ENCODE results near the gene GOPC. TPM values are rescaled to one million over a fixed set of nuclear protein-coding genes. Genes with fewer than 3 reads are reported as not detected.
A peak's percentile ranks its signal among the peaks of the same experiment; 100 is the strongest.

Gene GOPC
- total and polyA plus RNA-seq, 2 experiments from 2014 or later = 15.5 to 26.4 TPM

DNA sequence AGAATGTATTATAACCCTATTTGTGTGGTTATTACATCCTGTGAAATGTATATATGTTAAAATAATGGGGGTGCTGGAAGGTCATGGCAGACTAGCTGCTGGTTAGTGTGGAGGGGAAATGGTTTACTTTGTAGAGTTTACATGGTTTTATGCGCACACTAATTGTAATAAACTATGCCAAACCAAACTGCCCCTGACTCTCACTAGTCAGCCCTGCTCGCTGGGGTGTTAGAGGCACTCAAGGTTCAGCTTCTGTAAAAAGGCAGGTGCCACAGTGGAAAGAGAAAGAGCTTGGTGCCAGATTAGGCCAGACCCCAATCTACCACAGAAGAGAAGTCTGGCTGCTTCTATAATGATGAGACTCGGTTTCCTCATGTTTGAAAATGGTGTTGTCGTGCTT lies 52.7 kb downstream of the GOPC start:
- H3K4me1 ChIP-seq (ENCODE audit: insufficient read depth) = peaks cover 30% of the 10 kb centered on the region
- no peak for ATAC-seq
- peak overlapping the region; percentile 92 for H3K4me2 ChIP-seq

More for the DNA sequence above, 52.7 kb downstream of the GOPC start:
- Histone ChIP-seq H3F3A (replicated peaks; ENCODE audit: low read depth) (no peaks in the 10 kb centered on the region), H3K27ac (ENCODE audit: low read depth) (no peak overlapping the region), H3K27me3 (ENCODE audit: insufficient read depth) (peaks cover 25% of the 10 kb centered on the region), H4K20me1 (replicated peaks; ENCODE audit: insufficient read depth) (no peaks in the 10 kb centered on the region), H3K9me2 (ENCODE audit: insufficient read depth) (no peaks in the 10 kb centered on the region), H2AFZ (no peak overlapping the region), H3K4me3 (0 out of 2 replicates have a peak overlapping the region, but pooled peaks have one; percentile 65), H3K36me3 (ENCODE audit: insufficient read depth) (no peaks in the 10 kb centered on the region), H3K79me2 (replicated peaks; ENCODE audit: insufficient read depth) (no peaks in the 10 kb centered on the region)
- peaks cover 28% of the 10 kb centered on the region for H3K4me1 Mint-ChIP-seq
- TF ChIP-seq, protein P1, sequence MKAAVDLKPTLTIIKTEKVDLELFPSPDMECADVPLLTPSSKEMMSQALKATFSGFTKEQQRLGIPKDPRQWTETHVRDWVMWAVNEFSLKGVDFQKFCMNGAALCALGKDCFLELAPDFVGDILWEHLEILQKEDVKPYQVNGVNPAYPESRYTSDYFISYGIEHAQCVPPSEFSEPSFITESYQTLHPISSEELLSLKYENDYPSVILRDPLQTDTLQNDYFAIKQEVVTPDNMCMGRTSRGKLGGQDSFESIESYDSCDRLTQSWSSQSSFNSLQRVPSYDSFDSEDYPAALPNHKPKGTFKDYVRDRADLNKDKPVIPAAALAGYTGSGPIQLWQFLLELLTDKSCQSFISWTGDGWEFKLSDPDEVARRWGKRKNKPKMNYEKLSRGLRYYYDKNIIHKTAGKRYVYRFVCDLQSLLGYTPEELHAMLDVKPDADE (IDR thresholded peaks at IDR 0.05) = no peak
- no peak for TF ChIP-seq ZNF114 (CRISPR knock-in tag; IDR thresholded peaks at IDR 0.05)
- TF ChIP-seq, protein P2, sequence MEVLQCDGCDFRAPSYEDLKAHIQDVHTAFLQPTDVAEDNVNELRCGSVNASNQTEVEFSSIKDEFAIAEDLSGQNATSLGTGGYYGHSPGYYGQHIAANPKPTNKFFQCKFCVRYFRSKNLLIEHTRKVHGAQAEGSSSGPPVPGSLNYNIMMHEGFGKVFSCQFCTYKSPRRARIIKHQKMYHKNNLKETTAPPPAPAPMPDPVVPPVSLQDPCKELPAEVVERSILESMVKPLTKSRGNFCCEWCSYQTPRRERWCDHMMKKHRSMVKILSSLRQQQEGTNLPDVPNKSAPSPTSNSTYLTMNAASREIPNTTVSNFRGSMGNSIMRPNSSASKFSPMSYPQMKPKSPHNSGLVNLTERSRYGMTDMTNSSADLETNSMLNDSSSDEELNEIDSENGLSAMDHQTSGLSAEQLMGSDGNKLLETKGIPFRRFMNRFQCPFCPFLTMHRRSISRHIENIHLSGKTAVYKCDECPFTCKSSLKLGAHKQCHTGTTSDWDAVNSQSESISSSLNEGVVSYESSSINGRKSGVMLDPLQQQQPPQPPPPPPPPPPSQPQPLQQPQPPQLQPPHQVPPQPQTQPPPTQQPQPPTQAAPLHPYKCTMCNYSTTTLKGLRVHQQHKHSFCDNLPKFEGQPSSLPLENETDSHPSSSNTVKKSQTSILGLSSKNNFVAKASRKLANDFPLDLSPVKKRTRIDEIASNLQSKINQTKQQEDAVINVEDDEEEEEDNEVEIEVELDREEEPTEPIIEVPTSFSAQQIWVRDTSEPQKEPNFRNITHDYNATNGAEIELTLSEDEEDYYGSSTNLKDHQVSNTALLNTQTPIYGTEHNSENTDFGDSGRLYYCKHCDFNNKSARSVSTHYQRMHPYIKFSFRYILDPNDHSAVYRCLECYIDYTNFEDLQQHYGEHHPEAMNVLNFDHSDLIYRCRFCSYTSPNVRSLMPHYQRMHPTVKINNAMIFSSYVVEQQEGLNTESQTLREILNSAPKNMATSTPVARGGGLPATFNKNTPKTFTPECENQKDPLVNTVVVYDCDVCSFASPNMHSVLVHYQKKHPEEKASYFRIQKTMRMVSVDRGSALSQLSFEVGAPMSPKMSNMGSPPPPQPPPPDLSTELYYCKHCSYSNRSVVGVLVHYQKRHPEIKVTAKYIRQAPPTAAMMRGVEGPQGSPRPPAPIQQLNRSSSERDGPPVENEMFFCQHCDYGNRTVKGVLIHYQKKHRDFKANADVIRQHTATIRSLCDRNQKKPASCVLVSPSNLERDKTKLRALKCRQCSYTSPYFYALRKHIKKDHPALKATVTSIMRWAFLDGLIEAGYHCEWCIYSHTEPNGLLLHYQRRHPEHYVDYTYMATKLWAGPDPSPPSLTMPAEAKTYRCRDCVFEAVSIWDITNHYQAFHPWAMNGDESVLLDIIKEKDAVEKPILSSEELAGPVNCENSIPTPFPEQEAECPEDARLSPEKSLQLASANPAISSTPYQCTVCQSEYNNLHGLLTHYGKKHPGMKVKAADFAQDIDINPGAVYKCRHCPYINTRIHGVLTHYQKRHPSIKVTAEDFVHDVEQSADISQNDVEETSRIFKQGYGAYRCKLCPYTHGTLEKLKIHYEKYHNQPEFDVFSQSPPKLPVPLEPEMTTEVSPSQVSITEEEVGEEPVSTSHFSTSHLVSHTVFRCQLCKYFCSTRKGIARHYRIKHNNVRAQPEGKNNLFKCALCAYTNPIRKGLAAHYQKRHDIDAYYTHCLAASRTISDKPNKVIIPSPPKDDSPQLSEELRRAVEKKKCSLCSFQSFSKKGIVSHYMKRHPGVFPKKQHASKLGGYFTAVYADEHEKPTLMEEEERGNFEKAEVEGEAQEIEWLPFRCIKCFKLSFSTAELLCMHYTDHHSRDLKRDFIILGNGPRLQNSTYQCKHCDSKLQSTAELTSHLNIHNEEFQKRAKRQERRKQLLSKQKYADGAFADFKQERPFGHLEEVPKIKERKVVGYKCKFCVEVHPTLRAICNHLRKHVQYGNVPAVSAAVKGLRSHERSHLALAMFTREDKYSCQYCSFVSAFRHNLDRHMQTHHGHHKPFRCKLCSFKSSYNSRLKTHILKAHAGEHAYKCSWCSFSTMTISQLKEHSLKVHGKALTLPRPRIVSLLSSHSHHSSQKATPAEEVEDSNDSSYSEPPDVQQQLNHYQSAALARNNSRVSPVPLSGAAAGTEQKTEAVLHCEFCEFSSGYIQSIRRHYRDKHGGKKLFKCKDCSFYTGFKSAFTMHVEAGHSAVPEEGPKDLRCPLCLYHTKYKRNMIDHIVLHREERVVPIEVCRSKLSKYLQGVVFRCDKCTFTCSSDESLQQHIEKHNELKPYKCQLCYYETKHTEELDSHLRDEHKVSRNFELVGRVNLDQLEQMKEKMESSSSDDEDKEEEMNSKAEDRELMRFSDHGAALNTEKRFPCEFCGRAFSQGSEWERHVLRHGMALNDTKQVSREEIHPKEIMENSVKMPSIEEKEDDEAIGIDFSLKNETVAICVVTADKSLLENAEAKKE (CRISPR knock-in tag; IDR thresholded peaks at IDR 0.05) = no peak
- TF ChIP-seq EZH2phosphoT487 (IDR thresholded peaks at IDR 0.05; ENCODE audit: unreplicated experiment) = no peak
- TF ChIP-seq EZH2 (IDR thresholded peaks at IDR 0.05; ENCODE audit: low read depth, unreplicated experiment) = no peak
- no peak for TF ChIP-seq STAT1 (IDR thresholded peaks at IDR 0.05; ENCODE audit: unreplicated experiment)
- TF ChIP-seq POLR2AphosphoS5 (IDR thresholded peaks at IDR 0.05; ENCODE audit: low read depth) = no peak
- TF ChIP-seq JUNB (IDR thresholded peaks at IDR 0.05; ENCODE audit: unreplicated experiment) = no peak
- TF ChIP-seq, protein P3, sequence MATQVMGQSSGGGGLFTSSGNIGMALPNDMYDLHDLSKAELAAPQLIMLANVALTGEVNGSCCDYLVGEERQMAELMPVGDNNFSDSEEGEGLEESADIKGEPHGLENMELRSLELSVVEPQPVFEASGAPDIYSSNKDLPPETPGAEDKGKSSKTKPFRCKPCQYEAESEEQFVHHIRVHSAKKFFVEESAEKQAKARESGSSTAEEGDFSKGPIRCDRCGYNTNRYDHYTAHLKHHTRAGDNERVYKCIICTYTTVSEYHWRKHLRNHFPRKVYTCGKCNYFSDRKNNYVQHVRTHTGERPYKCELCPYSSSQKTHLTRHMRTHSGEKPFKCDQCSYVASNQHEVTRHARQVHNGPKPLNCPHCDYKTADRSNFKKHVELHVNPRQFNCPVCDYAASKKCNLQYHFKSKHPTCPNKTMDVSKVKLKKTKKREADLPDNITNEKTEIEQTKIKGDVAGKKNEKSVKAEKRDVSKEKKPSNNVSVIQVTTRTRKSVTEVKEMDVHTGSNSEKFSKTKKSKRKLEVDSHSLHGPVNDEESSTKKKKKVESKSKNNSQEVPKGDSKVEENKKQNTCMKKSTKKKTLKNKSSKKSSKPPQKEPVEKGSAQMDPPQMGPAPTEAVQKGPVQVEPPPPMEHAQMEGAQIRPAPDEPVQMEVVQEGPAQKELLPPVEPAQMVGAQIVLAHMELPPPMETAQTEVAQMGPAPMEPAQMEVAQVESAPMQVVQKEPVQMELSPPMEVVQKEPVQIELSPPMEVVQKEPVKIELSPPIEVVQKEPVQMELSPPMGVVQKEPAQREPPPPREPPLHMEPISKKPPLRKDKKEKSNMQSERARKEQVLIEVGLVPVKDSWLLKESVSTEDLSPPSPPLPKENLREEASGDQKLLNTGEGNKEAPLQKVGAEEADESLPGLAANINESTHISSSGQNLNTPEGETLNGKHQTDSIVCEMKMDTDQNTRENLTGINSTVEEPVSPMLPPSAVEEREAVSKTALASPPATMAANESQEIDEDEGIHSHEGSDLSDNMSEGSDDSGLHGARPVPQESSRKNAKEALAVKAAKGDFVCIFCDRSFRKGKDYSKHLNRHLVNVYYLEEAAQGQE (IDR thresholded peaks at IDR 0.05; ENCODE audit: unreplicated experiment) = no peak
- no peak for TF ChIP-seq NANOG (IDR thresholded peaks at IDR 0.05; ENCODE audit: borderline replicate concordance)
- TF ChIP-seq, protein P4, sequence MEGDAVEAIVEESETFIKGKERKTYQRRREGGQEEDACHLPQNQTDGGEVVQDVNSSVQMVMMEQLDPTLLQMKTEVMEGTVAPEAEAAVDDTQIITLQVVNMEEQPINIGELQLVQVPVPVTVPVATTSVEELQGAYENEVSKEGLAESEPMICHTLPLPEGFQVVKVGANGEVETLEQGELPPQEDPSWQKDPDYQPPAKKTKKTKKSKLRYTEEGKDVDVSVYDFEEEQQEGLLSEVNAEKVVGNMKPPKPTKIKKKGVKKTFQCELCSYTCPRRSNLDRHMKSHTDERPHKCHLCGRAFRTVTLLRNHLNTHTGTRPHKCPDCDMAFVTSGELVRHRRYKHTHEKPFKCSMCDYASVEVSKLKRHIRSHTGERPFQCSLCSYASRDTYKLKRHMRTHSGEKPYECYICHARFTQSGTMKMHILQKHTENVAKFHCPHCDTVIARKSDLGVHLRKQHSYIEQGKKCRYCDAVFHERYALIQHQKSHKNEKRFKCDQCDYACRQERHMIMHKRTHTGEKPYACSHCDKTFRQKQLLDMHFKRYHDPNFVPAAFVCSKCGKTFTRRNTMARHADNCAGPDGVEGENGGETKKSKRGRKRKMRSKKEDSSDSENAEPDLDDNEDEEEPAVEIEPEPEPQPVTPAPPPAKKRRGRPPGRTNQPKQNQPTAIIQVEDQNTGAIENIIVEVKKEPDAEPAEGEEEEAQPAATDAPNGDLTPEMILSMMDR (conservative IDR thresholded peaks at IDR 0.05; ENCODE audit: low read depth in 2 of 2) = no peak
- TF ChIP-seq CREB1 (CRISPR knock-in tag; IDR thresholded peaks at IDR 0.05; ENCODE audit: low read depth) = no peak
- TF ChIP-seq ZNF331 (CRISPR knock-in tag; IDR thresholded peaks at IDR 0.05; ENCODE audit: low read depth) = no peak
- no peak overlapping the region for H3K4me3 Mint-ChIP-seq
- H3K9me3 Mint-ChIP-seq = no peaks in the 10 kb centered on the region
- no peak for DNase-seq (ENCODE audit: low spot score)
- H3K36me3 Mint-ChIP-seq (ENCODE audit: low read depth) = 0 out of 3 replicates have a peak, but pooled peaks cover 3% of the 10 kb centered on the region
- no peak overlapping the region for H3K27ac Mint-ChIP-seq
- peaks cover 3% of the 10 kb centered on the region for H3K27me3 Mint-ChIP-seq (ENCODE audit: insufficient read depth, low read depth, poor library complexity)
